Muscle of leg (tissue), 11 donors: ENCODE measurements around the gene NFATC3. TPM values are rescaled to one million over a fixed set of nuclear protein-coding genes. Genes with fewer than 3 reads are reported as not detected.

Experiments
- DNase-seq: peaks from one replicate; pipeline ENCODE4 v3.0.0; 2013
- H3K27ac ChIP-seq: one replicate; pipeline ENCODE4 v1.5.1; 2013; ENCODE audit warnings: mild to moderate bottlenecking, low read length, control low read depth
- H3K27me3 ChIP-seq: one replicate; pipeline ENCODE4 v1.6.1; 2013; ENCODE audit warnings: low read length; ENCODE audit not compliant: control insufficient read depth, insufficient read depth
- H3K36me3 ChIP-seq: one replicate; pipeline ENCODE4 v1.6.1; 2013; ENCODE audit warnings: low read length; ENCODE audit not compliant: control insufficient read depth, insufficient read depth
- H3K4me1 ChIP-seq: one replicate; pipeline ENCODE4 v1.6.1; 2013; ENCODE audit warnings: low read length; ENCODE audit not compliant: control insufficient read depth, insufficient read depth
- H3K4me3 ChIP-seq: one replicate; pipeline ENCODE4 v1.5.1; 2013; ENCODE audit warnings: low read length, control low read depth
- H3K9me3 ChIP-seq: replicated peaks from 2 replicates; pipeline ENCODE4 v1.6.1; 2013; ENCODE audit warnings: low read depth, low read length; ENCODE audit not compliant: control insufficient read depth
- WGBS: methylation state at CpG from one replicate; pipeline ENCODE4 v1.1.5; 2013; ENCODE audit warnings: missing lambda C conversion rate; ENCODE audit not compliant: insufficient coverage; 5-methylcytosine and 5-hydroxymethylcytosine counted together
- polyA plus RNA-seq, 8 donors: library from polyadenylated mRNA; unstranded; fragments of 120-200 nt; gene quantifications; one replicate each; pipeline versions ENCODE4 v1.2.1 to v1.2.3, GENCODE V29; 2013; ENCODE audit warnings: inconsistent platforms in 1 of 8, low replicate concordance in 1 of 8; ENCODE audit not compliant: insufficient read length in 8 of 8, insufficient read depth in 1 of 8
- total RNA-seq: library from RNA; stranded (reverse); fragments of 120-200 nt; gene quantifications from one replicate; pipeline ENCODE4 v1.2.4, GENCODE V29; 2013

The NFATC3 gene
- total and polyA plus RNA-seq, 9 donors: 22.0 to 39.0 (median 26.0) TPM

- 75% methylated on average over 2 of the region's 3 CpGs for WGBS
- H3K27me3 ChIP-seq: no peaks in the 10 kb centered on the region
- no peaks in the 10 kb centered on the region for H3K9me3 ChIP-seq
- no peak overlapping the region for H3K27ac ChIP-seq
- H3K4me3 ChIP-seq: no peak overlapping the region
- DNase-seq: no peak
- no peaks in the 10 kb centered on the region for H3K4me1 ChIP-seq
- peaks cover 22% of the 10 kb centered on the region for H3K36me3 ChIP-seq
These were observed 191.1 kb downstream of the NFATC3 start for GRCh38 chr16:68276223-68276622.

Other genes with a start within 250 kb of the NFATC3 start
- gene THAP11, start 243.1 kb upstream of the NFATC3 start, total RNA-seq: 29.4 TPM
- 10 to 100 TPM; 25.3 to 29.5 (median 27.2) TPM for gene THAP11, start 243.1 kb upstream of the NFATC3 start, polyA plus RNA-seq
- 47.8 TPM for gene NUTF2, start 238.4 kb upstream of the NFATC3 start, total RNA-seq
- 100 to 1,000 TPM; 125 to 136 (median 128) TPM for gene NUTF2, start 238.4 kb upstream of the NFATC3 start, polyA plus RNA-seq
- 32.0 TPM for gene CENPT, start 237.7 kb upstream of the NFATC3 start, total RNA-seq
- 10 to 100 TPM; 31.2 to 47.9 (median 39.8) TPM for gene CENPT, start 237.7 kb upstream of the NFATC3 start, polyA plus RNA-seq
- gene EDC4, start 212.3 kb upstream of the NFATC3 start, total RNA-seq: 56.9 TPM
- 100 to 1,000 TPM; 100 to 124 (median 114) TPM for gene EDC4, start 212.3 kb upstream of the NFATC3 start, polyA plus RNA-seq
- gene NRN1L, start 200.5 kb upstream of the NFATC3 start, total RNA-seq: 0.75 TPM
- gene NRN1L, start 200.5 kb upstream of the NFATC3 start, polyA plus RNA-seq: 1 to 10 TPM in 1 of 8 donors, under 1 TPM in 5, not detected in 2; 0.24 to 1.3 (median 0.79) TPM
- gene PSKH1, start 192.1 kb upstream of the NFATC3 start, total RNA-seq: 8.6 TPM
- gene PSKH1, start 192.1 kb upstream of the NFATC3 start, polyA plus RNA-seq: 10 to 100 TPM; 18.1 to 26.1 (median 24.5) TPM
- gene CTRL, start 153.5 kb upstream of the NFATC3 start, total RNA-seq: 0.66 TPM
- 1 to 10 TPM; 2.3 to 5.2 (median 3.6) TPM for gene CTRL, start 153.5 kb upstream of the NFATC3 start, polyA plus RNA-seq
- gene PSMB10, start 148.5 kb upstream of the NFATC3 start, total RNA-seq: 44.6 TPM
- 10 to 100 TPM; 24.7 to 42.1 (median 32.5) TPM for gene PSMB10, start 148.5 kb upstream of the NFATC3 start, polyA plus RNA-seq
- gene LCAT, start 141.2 kb upstream of the NFATC3 start, total RNA-seq: 12.5 TPM
- gene LCAT, start 141.2 kb upstream of the NFATC3 start, polyA plus RNA-seq: 10 to 100 TPM; 19.1 to 30.0 (median 26.0) TPM
- 34.2 TPM for gene SLC12A4, start 116.7 kb upstream of the NFATC3 start, total RNA-seq
- gene SLC12A4, start 116.7 kb upstream of the NFATC3 start, polyA plus RNA-seq: 10 to 100 TPM; 34.4 to 55.2 (median 43.4) TPM
- 0.04 TPM for gene DPEP3, start 104.9 kb upstream of the NFATC3 start, total RNA-seq
- under 1 TPM in 4 of 8 donors, not detected in 4; 0.05 to 0.15 (median 0.11) TPM for gene DPEP3, start 104.9 kb upstream of the NFATC3 start, polyA plus RNA-seq
- gene DPEP2, start 85.9 kb upstream of the NFATC3 start, total RNA-seq: 0.75 TPM
- 1 to 10 TPM in 5 of 8 donors, under 1 TPM in 3; 0.52 to 1.4 (median 1.1) TPM for gene DPEP2, start 85.9 kb upstream of the NFATC3 start, polyA plus RNA-seq
- gene DPEP2NB, start 69.5 kb upstream of the NFATC3 start, total RNA-seq: not detected
- gene DPEP2NB, start 69.5 kb upstream of the NFATC3 start, polyA plus RNA-seq: not detected
- 5.2 TPM for gene DDX28, start 62.1 kb upstream of the NFATC3 start, total RNA-seq
- gene DDX28, start 62.1 kb upstream of the NFATC3 start, polyA plus RNA-seq: 1 to 10 TPM; 5.3 to 7.2 (median 6.3) TPM
- 13.4 TPM for gene DUS2, start 62.1 kb upstream of the NFATC3 start, total RNA-seq
- gene DUS2, start 62.1 kb upstream of the NFATC3 start, polyA plus RNA-seq: 10 to 100 TPM; 10.1 to 13.7 (median 12.1) TPM
- 0.09 TPM for gene ESRP2, start 150.8 kb downstream of the NFATC3 start, total RNA-seq
- gene ESRP2, start 150.8 kb downstream of the NFATC3 start, polyA plus RNA-seq: 1 to 10 TPM in 3 of 8 donors, under 1 TPM in 5; 0.21 to 6.4 (median 0.78) TPM
- 23.7 TPM for gene PLA2G15, start 160.0 kb downstream of the NFATC3 start, total RNA-seq
- gene PLA2G15, start 160.0 kb downstream of the NFATC3 start, polyA plus RNA-seq: 10 to 100 TPM; 20.4 to 33.1 (median 25.1) TPM
- gene SLC7A6, start 179.2 kb downstream of the NFATC3 start, total RNA-seq: 6.5 TPM
- 10 to 100 TPM in 2 of 8 donors, 1 to 10 TPM in 6; 6.0 to 11.2 (median 7.8) TPM for gene SLC7A6, start 179.2 kb downstream of the NFATC3 start, polyA plus RNA-seq
- 16.4 TPM for gene SLC7A6OS, start 225.6 kb downstream of the NFATC3 start, total RNA-seq
- 10 to 100 TPM; 12.5 to 17.1 (median 14.2) TPM for gene SLC7A6OS, start 225.6 kb downstream of the NFATC3 start, polyA plus RNA-seq
- gene PRMT7, start 225.6 kb downstream of the NFATC3 start, total RNA-seq: 40.7 TPM
- gene PRMT7, start 225.6 kb downstream of the NFATC3 start, polyA plus RNA-seq: 10 to 100 TPM; 41.3 to 54.4 (median 44.7) TPM